Cardiac muscle cell (in vitro differentiated cells and primary cell): Measurements from ENCODE around the gene ALG11. TPM values are rescaled to one million over a fixed set of nuclear protein-coding genes. Genes with fewer than 3 reads are reported as not detected.

Experiments used
- DNase-seq, 2 donors: peaks; one replicate each; pipeline versions ENCODE4 v3.0.0 to v3.0.0-alpha.2; 2010 to 2017; ENCODE audit warnings: low read depth in 1 of 2, low spot score in 1 of 2
- H3K27ac ChIP-seq: fragments of 200-600 bp; sonication (generic); 2 replicates; pipeline ENCODE4 v1.5.1; 2016
- H3K27me3 ChIP-seq: fragments of 200-600 bp; sonication (generic); 2 replicates; pipeline ENCODE4 v1.6.0; 2016; ENCODE audit warnings: control low read depth
- H3K36me3 ChIP-seq: fragments of 200-600 bp; sonication (generic); 2 replicates; pipeline ENCODE4 v1.5.1; 2016; ENCODE audit warnings: control low read depth
- H3K4me1 ChIP-seq: fragments of 200-600 bp; sonication (generic); 2 replicates; pipeline ENCODE4 v1.8.1; 2017; ENCODE audit warnings: low read depth, mild to moderate bottlenecking, mixed run types
- H3K4me3 ChIP-seq: fragments of 200-600 bp; sonication (generic); 2 replicates; pipeline ENCODE4 v1.5.1; 2016; ENCODE audit warnings: mild to moderate bottlenecking
- H3K9me3 ChIP-seq: fragments of 200-600 bp; sonication (generic); 2 replicates; pipeline ENCODE4 v1.5.1; 2017; ENCODE audit warnings: low read depth, mild to moderate bottlenecking, control low read depth
- CTCF ChIP-seq: IDR thresholded peaks from 2 replicates; pipeline ENCODE4 v1.5.1; 2012; ENCODE audit warnings: low read depth, mild to moderate bottlenecking, low read length
- polyA plus RNA-seq: library from polyadenylated mRNA; unstranded; fragments of >200 nt; fragmentation: Nextera tagmentation; extraction: Ambion mirVana; gene quantifications from 2 replicates; pipeline ENCODE4 v1.2.1, GENCODE V29; 2016
- total RNA-seq: library from RNA; depleted of rRNA; stranded (reverse); fragments of >200 nt; gene quantifications from 2 replicates; pipeline ENCODE4 v1.2.3, GENCODE V29; 2016

ALG11 gene, protein sequence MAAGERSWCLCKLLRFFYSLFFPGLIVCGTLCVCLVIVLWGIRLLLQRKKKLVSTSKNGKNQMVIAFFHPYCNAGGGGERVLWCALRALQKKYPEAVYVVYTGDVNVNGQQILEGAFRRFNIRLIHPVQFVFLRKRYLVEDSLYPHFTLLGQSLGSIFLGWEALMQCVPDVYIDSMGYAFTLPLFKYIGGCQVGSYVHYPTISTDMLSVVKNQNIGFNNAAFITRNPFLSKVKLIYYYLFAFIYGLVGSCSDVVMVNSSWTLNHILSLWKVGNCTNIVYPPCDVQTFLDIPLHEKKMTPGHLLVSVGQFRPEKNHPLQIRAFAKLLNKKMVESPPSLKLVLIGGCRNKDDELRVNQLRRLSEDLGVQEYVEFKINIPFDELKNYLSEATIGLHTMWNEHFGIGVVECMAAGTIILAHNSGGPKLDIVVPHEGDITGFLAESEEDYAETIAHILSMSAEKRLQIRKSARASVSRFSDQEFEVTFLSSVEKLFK
- total RNA-seq, result 24.8 and 26.1 TPM in 2 replicates
- polyA plus RNA-seq, result 26.2 and 27.8 TPM in 2 replicates

DNA sequence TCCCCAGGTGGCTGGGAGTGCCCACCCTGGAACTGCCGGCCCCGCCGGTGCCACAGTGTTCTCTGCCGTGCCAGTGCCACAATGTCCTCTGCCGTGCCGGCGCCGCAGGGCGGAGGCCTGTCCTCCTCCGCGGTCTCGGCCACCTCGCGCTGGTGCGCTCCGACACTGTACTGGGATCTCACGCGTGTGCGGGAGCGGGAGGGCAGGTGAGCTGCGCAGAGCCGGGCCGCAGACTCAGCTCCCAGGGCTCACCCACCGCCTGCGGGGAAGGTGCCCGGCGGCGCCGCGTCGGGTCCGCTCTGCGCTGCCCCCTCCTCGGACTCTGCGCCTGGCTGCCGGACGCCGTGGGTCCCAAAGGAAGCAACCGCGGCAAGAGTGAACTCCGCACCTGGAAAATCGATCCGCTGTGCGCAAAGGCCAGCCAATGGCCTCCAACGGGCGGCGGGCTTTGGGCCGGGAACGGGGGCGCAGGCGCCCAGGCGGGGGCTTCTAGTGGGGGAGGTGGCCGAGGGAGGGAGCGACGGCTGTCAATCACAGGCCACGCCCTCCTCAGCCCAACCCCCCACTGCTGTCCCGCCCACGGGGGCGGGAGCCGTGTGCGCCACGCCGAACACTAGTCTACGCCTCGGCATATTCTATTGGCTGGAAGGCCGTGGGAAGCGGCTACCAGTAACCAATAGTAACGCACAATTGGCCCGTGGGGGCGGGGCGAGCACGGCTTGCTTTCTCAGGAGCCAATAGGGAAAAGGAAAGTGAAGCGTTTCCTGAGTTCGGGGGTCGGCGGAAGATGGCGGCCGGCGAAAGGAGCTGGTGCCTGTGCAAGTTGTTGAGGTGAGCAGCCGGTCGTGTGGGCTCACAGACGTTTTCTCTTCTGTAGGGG lies at the start of gene ALG11:
ALG11 (plus strand) TSS at position 767 of the 880 bp plus-strand sequence; CDS start at position 788, 21 bp downstream.
- Histone ChIP-seq H3K36me3 (no peaks in the 10 kb centered on the region), H3K4me1 (peaks cover 3% of the 10 kb centered on the region), H3K27ac (peak within 1 kb of the TSS; percentile 92), H3K4me3 (peak within 1 kb of the TSS; percentile 83), H3K27me3 (peaks cover 14% of the 10 kb centered on the region), H3K9me3 (no peaks in the 10 kb centered on the region)
- no peak for TF ChIP-seq CTCF
- DNase-seq, result peak; percentile 99

GRCh38 chr13:51966186-51966585 lies 46.0 kb upstream of the ALG11 start:
- DNase-seq, result no peak
- H3K36me3 ChIP-seq, result no peaks in the 10 kb centered on the region
- no peak overlapping the region for H3K27ac ChIP-seq
- no peak for TF ChIP-seq CTCF
- no peaks in the 10 kb centered on the region for H3K4me1 ChIP-seq
- H3K4me3 ChIP-seq, result no peak overlapping the region
- H3K27me3 ChIP-seq, result no peaks in the 10 kb centered on the region
- H3K9me3 ChIP-seq, result no peaks in the 10 kb centered on the region

GRCh38 chr13:51967482-51968446 lies 44.4 kb upstream of the ALG11 start:
- Histone ChIP-seq H3K27me3 (no peaks in the 10 kb centered on the region), H3K36me3 (no peaks in the 10 kb centered on the region), H3K4me3 (no peak overlapping the region), H3K27ac (no peak overlapping the region), H3K9me3 (no peaks in the 10 kb centered on the region), H3K4me1 (no peaks in the 10 kb centered on the region)
- TF ChIP-seq CTCF, result no peak
- DNase-seq, result no peak

DNA sequence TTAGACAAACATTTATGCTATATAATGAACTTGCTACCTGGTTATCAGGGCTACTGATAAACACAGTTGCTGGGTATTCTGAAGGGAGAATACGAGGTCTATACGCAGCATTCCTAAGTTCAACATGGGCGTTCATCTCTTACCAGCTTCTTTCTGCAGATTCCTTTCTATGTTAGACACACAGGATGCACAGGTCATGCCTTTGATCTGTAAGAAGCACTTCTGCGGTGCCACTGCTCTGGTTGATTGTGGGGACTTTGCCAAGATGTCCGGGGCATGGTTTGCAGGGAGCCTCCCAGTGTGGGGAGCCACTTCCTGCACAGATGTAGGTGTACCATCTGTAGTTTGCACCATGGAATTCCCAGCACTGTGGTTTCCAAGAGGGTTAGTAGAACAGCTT lies 41.8 kb upstream of the ALG11 start:
- Histone ChIP-seq H3K36me3 (no peaks in the 10 kb centered on the region), H3K4me3 (no peak overlapping the region), H3K27ac (no peak overlapping the region), H3K9me3 (no peaks in the 10 kb centered on the region), H3K27me3 (no peaks in the 10 kb centered on the region), H3K4me1 (no peaks in the 10 kb centered on the region)
- TF ChIP-seq CTCF, result no peak
- no peak for DNase-seq
